Keratinocyte (primary cell): ENCODE data around the gene FCRLB. TPM values are rescaled to one million over a fixed set of nuclear protein-coding genes. Genes with fewer than 3 reads are reported as not detected.

Experiments
- DNase-seq: peaks from one replicate; pipeline ENCODE4 v3.0.0-alpha.2; 2011; ENCODE audit warnings: low read depth, missing footprints, low spot score
- FAIRE-seq: peaks from 2 replicates; lab custom pipeline; 2011; peaks lifted over from hg19 to GRCh38; lab: Jason Lieb, UNC
- H2AFZ ChIP-seq: 2 replicates; pipeline ENCODE4 v1.6.0; 2012; ENCODE audit warnings: low read length, control low read depth, inconsistent platforms; ENCODE audit not compliant: control insufficient read depth
- H3K27ac ChIP-seq: 2 replicates; pipeline ENCODE4 v1.5.1; 2011; ENCODE audit warnings: low read length; ENCODE audit not compliant: control insufficient read depth, insufficient read depth
- H3K27me3 ChIP-seq: 3 replicates; pipeline ENCODE4 v1.6.0; 2011; ENCODE audit warnings: low read length; ENCODE audit not compliant: control insufficient read depth, insufficient read depth; ENCODE audit errors: extremely low read depth
- H3K36me3 ChIP-seq, 2 experiments: 2 replicates in 1 of 2; 3 replicates in 1 of 2; pipeline ENCODE4 v1.5.1; 2011; ENCODE audit warnings: low read length in 2 of 2, mild to moderate bottlenecking in 1 of 2; ENCODE audit not compliant: control insufficient read depth in 2 of 2, insufficient read depth in 2 of 2; ENCODE audit errors: extremely low read depth in 1 of 2
- H3K4me1 ChIP-seq: 3 replicates; pipeline ENCODE4 v1.5.1; 2011; ENCODE audit warnings: low read length; ENCODE audit not compliant: control insufficient read depth, insufficient read depth; ENCODE audit errors: extremely low read depth
- H3K4me2 ChIP-seq: 3 replicates; pipeline ENCODE4 v1.6.0; 2011; ENCODE audit warnings: low read depth, low read length; ENCODE audit not compliant: control insufficient read depth, insufficient read depth; ENCODE audit errors: extremely low read depth
- H3K4me3 ChIP-seq, 3 experiments: fragments of 200-600 bp in 1 of 3; sonication (generic) in 1 of 3; 2 replicates in 2 of 3; 3 replicates in 1 of 3; pipeline ENCODE4 v1.5.1; 2011 to 2016; ENCODE audit warnings: low read length in 3 of 3, mild to moderate bottlenecking in 3 of 3, control low read depth in 2 of 3, inconsistent platforms in 1 of 3, low read depth in 1 of 3, mixed read lengths in 1 of 3, mixed run types in 1 of 3, moderate library complexity in 1 of 3; ENCODE audit not compliant: control insufficient read depth in 2 of 3, insufficient read depth in 2 of 3; ENCODE audit errors: extremely low read depth in 1 of 3
- H3K79me2 ChIP-seq: 2 replicates; pipeline ENCODE4 v1.6.0; 2012; ENCODE audit warnings: low read length; ENCODE audit not compliant: control insufficient read depth, insufficient read depth
- H3K9ac ChIP-seq: 3 replicates; pipeline ENCODE4 v1.6.0; 2011; ENCODE audit warnings: low read length; ENCODE audit not compliant: control insufficient read depth, insufficient read depth; ENCODE audit errors: extremely low read depth
- H3K9me1 ChIP-seq: 3 replicates; pipeline ENCODE4 v1.6.0; 2011; ENCODE audit warnings: low read length; ENCODE audit not compliant: control insufficient read depth, insufficient read depth; ENCODE audit errors: extremely low read depth
- H3K9me3 ChIP-seq: 2 replicates; pipeline ENCODE4 v1.5.1; 2012; ENCODE audit warnings: low read depth, low read length; ENCODE audit not compliant: control insufficient read depth
- H4K20me1 ChIP-seq: 3 replicates; pipeline ENCODE4 v1.6.0; 2011; ENCODE audit warnings: low read length; ENCODE audit not compliant: control insufficient read depth, insufficient read depth; ENCODE audit errors: extremely low read depth
- EZH2 ChIP-seq: IDR thresholded peaks from one replicate; pipeline ENCODE4 v1.6.1; 2012; ENCODE audit warnings: inconsistent platforms, mild to moderate bottlenecking, low read length, moderate library complexity
- dilution Hi-C: fragments of 300-500 bp; cut with MboI; formaldehyde crosslinking; loops from one replicate; pipeline ENCODE4 v1.7.0; 2020; ENCODE audit warnings: low sequenced_read_pairs; ENCODE audit not compliant: extremely low pct_ligation_motif_present
- polyA plus RNA-seq, 5 experiments: library from polyadenylated mRNA; depleted of rRNA in 3 of 5; stranded (reverse) in 3 of 5; stranded (forward) in 1 of 5; unstranded in 1 of 5; fragments of >200 nt; gene quantifications; 1 replicate in 1 of 5; 2 replicates in 3 of 5; 3 replicates in 1 of 5; pipeline versions ENCODE4 v1.2.1 to v1.2.3, GENCODE V29; 2011 to 2012; ENCODE audit warnings: missing spikeins in 2 of 5, low read depth in 1 of 5, low replicate concordance in 1 of 5
- TF ChIP-seq, protein P1 (sequence below), 3 experiments: IDR thresholded peaks in 1 of 3; conservative IDR thresholded peaks in 1 of 3; optimal IDR thresholded peaks in 1 of 3; 2 replicates in 2 of 3; 3 replicates in 1 of 3; pipeline versions ENCODE3 to v1.5.1; 2011; ENCODE audit warnings: low read length in 3 of 3, mild to moderate bottlenecking in 3 of 3, moderate library complexity in 2 of 3, control low read depth in 1 of 3, inconsistent platforms in 1 of 3; ENCODE audit not compliant: insufficient read depth in 2 of 3; ENCODE audit errors: extremely low read depth in 1 of 3

The FCRLB gene
- polyA plus RNA-seq, 1 donor (not counting 4 experiments of a cell fraction or from before 2014, with no cell fraction given): 0.52 TPM

DNA sequence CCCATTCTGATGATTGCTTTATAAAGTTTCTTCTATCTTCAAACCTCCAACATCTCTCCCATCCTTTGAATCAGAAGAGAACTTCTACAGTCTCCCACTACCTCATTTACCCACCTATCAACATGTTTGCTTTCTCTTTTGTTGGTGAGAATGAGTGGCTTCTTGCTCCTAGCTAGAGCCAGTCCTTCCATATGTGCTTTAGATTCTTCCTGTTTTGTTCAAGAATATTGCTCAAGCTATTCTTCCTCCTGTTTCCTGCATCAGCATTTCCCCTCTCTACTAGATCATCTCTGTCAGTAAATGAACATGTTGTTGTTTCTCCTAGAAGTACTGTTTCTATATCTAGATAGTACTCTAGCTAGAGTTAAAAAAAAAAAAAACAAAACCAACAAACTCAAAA, 51.1 kb downstream of the FCRLB start:
- Histone ChIP-seq H3K9ac (no peak overlapping the region), H3K4me1 (peaks cover 10% of the 10 kb centered on the region), H3K4me3 (no peak overlapping the region), H3K4me2 (no peak overlapping the region), H3K27ac (no peak overlapping the region), H3K9me3 (no peaks in the 10 kb centered on the region), H3K9me1 (no peaks in the 10 kb centered on the region), H3K79me2 (peaks cover 61% of the 10 kb centered on the region), H3K27me3 (no peaks in the 10 kb centered on the region), H4K20me1 (peaks cover 2% of the 10 kb centered on the region), H3K36me3 (no peaks in the 10 kb centered on the region), H2AFZ (no peak overlapping the region)
- no peak for FAIRE-seq
- dilution Hi-C loops: no loop called here
- DNase-seq: no peak
- no peak for TF ChIP-seq EZH2
- TF ChIP-seq, protein P1, sequence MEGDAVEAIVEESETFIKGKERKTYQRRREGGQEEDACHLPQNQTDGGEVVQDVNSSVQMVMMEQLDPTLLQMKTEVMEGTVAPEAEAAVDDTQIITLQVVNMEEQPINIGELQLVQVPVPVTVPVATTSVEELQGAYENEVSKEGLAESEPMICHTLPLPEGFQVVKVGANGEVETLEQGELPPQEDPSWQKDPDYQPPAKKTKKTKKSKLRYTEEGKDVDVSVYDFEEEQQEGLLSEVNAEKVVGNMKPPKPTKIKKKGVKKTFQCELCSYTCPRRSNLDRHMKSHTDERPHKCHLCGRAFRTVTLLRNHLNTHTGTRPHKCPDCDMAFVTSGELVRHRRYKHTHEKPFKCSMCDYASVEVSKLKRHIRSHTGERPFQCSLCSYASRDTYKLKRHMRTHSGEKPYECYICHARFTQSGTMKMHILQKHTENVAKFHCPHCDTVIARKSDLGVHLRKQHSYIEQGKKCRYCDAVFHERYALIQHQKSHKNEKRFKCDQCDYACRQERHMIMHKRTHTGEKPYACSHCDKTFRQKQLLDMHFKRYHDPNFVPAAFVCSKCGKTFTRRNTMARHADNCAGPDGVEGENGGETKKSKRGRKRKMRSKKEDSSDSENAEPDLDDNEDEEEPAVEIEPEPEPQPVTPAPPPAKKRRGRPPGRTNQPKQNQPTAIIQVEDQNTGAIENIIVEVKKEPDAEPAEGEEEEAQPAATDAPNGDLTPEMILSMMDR (optimal IDR thresholded peaks at IDR 0.05 in 1 of 3, IDR thresholded peaks at IDR 0.05 in 1 of 3, conservative IDR thresholded peaks at IDR 0.05 in 1 of 3; ENCODE audit: extremely low read depth in 1 of 3, insufficient read depth in 2 of 3, low read length in 3 of 3): no peak

DNA sequence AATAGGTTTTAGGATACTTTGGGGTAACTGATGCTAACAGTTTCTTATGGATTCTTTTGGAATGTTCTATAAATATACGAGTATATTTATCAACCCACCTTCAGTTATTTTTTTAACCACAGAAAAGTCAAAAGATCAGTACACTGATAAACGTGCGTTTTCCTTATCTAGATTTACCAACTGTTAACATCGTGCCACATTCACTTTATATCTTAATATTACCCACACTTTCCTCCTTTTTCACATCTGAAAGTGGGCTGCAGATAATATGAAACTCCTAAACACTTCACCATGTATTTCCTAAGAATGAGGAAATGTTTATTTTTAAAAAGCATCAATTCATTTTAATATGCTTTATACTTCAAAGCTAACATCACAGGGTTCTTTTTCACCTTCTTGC, 52.4 kb downstream of the FCRLB start:
- TF ChIP-seq, protein P1 (optimal IDR thresholded peaks at IDR 0.05 in 1 of 3, IDR thresholded peaks at IDR 0.05 in 1 of 3, conservative IDR thresholded peaks at IDR 0.05 in 1 of 3; ENCODE audit: extremely low read depth in 1 of 3, insufficient read depth in 2 of 3, low read length in 3 of 3): no peak
- no peak for TF ChIP-seq EZH2
- Histone ChIP-seq H3K9ac (no peak overlapping the region), H3K27ac (no peak overlapping the region), H3K27me3 (no peaks in the 10 kb centered on the region), H3K9me3 (no peaks in the 10 kb centered on the region), H3K79me2 (peaks cover 48% of the 10 kb centered on the region), H4K20me1 (peaks cover 2% of the 10 kb centered on the region), H3K4me1 (peaks cover 6% of the 10 kb centered on the region), H3K36me3 (no peaks in the 10 kb centered on the region), H3K9me1 (no peaks in the 10 kb centered on the region), H2AFZ (no peak overlapping the region), H3K4me2 (no peak overlapping the region), H3K4me3 (no peak overlapping the region)
- FAIRE-seq (no peak), DNase-seq (no peak)
- dilution Hi-C loops: no loop called here
